PFSK-1 (cell line): Measurements from ENCODE around the gene HES7.

Source experiments
- FOXP2 ChIP-seq: optimal IDR thresholded peaks from 2 replicates; pipeline ENCODE3; 2011; ENCODE audit warnings: borderline replicate concordance, control low read depth, inconsistent platforms; ENCODE audit not compliant: insufficient read depth; ENCODE audit errors: extremely low read length, extremely low read depth
- POLR2AphosphoS5 ChIP-seq: IDR thresholded peaks from 2 replicates; pipeline ENCODE4 v1.6.1; 2012; ENCODE audit warnings: low read depth, mild to moderate bottlenecking, control low read depth, low read length, moderate library complexity
- REST ChIP-seq, 2 experiments: IDR thresholded peaks; 2 replicates each; pipeline versions ENCODE4 v1.6.1 to v1.8.0; 2011 to 2012; ENCODE audit warnings: low read depth in 2 of 2, low read length in 2 of 2, control low read depth in 1 of 2, inconsistent platforms in 1 of 2, mild to moderate bottlenecking in 1 of 2, moderate library complexity in 1 of 2; ENCODE audit not compliant: insufficient read depth in 1 of 2
- SIN3A ChIP-seq: IDR thresholded peaks from 2 replicates; pipeline ENCODE4 v1.6.1; 2012; ENCODE audit warnings: mild to moderate bottlenecking, low read length, moderate library complexity, borderline replicate concordance; ENCODE audit not compliant: insufficient read depth
- TAF1 ChIP-seq: IDR thresholded peaks from 2 replicates; pipeline ENCODE4 v1.6.1; 2012; ENCODE audit warnings: low read length, control low read depth, borderline replicate concordance; ENCODE audit not compliant: insufficient read depth

HES7 gene

GRCh38 chr17:8156246-8156992 is 32.5 kb upstream of the HES7 start:
- peak; percentile 90 for TF ChIP-seq SIN3A
- no peak for TF ChIP-seq FOXP2
- TF ChIP-seq TAF1, result no peak
- TF ChIP-seq POLR2AphosphoS5, result no peak; the same call in 1 of the 2 replicates
- TF ChIP-seq REST (IDR thresholded peaks at IDR 0.05; ENCODE audit: insufficient read depth in 1 of 2, low read depth in 2 of 2, low read length in 2 of 2), result no peak; a peak in 1 of 4 replicates

GRCh38 chr17:8155996-8156245 is 32.0 kb upstream of the HES7 start:
- no peak for TF ChIP-seq POLR2AphosphoS5
- no peak for TF ChIP-seq REST (IDR thresholded peaks at IDR 0.05; ENCODE audit: insufficient read depth in 1 of 2, low read depth in 2 of 2, low read length in 2 of 2)
- TF ChIP-seq SIN3A, result no peak
- TF ChIP-seq TAF1, result no peak
- TF ChIP-seq FOXP2, result no peak

DNA sequence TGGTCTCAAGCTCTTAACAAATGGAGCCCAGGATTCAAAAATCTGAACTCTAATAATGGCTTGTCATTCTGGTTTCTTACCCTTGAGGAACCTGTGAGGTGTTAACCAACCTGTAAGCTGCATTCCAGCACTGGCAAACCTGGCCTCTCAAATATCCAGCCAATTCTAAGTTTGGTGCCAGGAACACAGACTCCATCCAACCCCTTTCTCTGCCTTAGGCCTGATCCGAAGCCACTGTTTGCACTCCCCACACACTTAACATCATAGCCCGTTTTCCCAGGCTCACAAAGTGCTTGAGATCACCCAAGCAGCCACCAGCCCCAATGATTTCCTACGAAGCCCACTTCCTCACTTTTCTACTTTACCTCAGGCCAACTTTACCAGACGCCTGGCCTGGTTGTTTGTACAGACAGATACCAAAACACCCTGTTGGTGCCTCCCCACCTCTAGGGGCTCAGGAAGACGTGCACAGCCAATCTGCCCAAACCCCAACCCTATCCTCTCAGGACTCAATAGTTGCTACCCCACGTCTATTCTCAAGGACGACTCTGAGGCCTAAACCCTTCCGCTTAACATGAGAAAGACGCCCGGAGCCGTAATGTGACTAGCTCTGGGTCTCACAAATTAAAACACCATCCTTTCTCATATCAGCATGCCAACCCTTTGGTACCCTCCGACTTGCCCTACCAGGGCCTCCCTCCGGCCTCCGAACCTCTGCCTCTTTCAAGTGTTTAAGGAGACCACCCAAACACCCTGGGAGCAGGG is 31.5 kb upstream of the HES7 start:
- TF ChIP-seq SIN3A, result no peak
- TF ChIP-seq POLR2AphosphoS5, result no peak
- TF ChIP-seq REST (IDR thresholded peaks at IDR 0.05; ENCODE audit: insufficient read depth in 1 of 2, low read depth in 2 of 2, low read length in 2 of 2), result no peak
- TF ChIP-seq TAF1, result no peak
- TF ChIP-seq FOXP2, result no peak

- TF ChIP-seq TAF1 (no peak), POLR2AphosphoS5 (no peak), SIN3A (no peak), REST (IDR thresholded peaks at IDR 0.05; ENCODE audit: insufficient read depth in 1 of 2, low read depth in 2 of 2, low read length in 2 of 2) (no peak), FOXP2 (no peak)
These were observed 30.8 kb upstream of the HES7 start for GRCh38 chr17:8154608-8155155.
